ENCODE results near the gene TMCO2. TPM values are rescaled to one million over a fixed set of nuclear protein-coding genes. Genes with fewer than 3 reads are reported as not detected.

TMCO2 gene
- total RNA-seq, 2 experiments from 2014 or later, result not detected

GRCh38 chr1:40252601-40253000, 4.9 kb downstream of the TMCO2 start:
- ChIA-PET POLR2A (interaction anchor here (0.7 kb wide), 1 partner anchor 280 kb away, joined by 6 read pairs; no protein-coding TSS in a partner anchor), CTCF (ENCODE audit: unreplicated experiment) (no interaction called here)
- H3K9me2 ChIP-seq (ENCODE audit: insufficient read depth, low read length), result no peaks in the 10 kb centered on the region
- intact Hi-C loops (cut with micrococcal nuclease; ENCODE audit: unreplicated experiment), result no loop called here
- no peak for TF ChIP-seq EZH2phosphoT487 (IDR thresholded peaks at IDR 0.05; ENCODE audit: borderline replicate concordance, low read depth, low read length)
- TF ChIP-seq CTCF (conservative IDR thresholded peaks at IDR 0.05; ENCODE audit: low read length), result no peak
- no TSS peak for BruUV-seq (replicated peaks)
- no peak overlapping the region for H3K4me2 ChIP-seq (ENCODE audit: low read length)
- H4K20me1 ChIP-seq (ENCODE audit: insufficient read depth, low read length), result no peaks in the 10 kb centered on the region; the same call in 1 of the 2 replicates
- DNase-seq (ENCODE audit: low spot score), result no peak
- no peak overlapping the region for H3K27ac ChIP-seq (ENCODE audit: low read depth, low read length, poor library complexity, severe bottlenecking)
- no peak overlapping the region for H2AFZ ChIP-seq (ENCODE audit: low read length)
- peaks cover 15% of the 10 kb centered on the region for H3K4me1 ChIP-seq (ENCODE audit: insufficient read depth, low read length, poor library complexity, severe bottlenecking)
- no peaks in the 10 kb centered on the region for H3K9me3 ChIP-seq (ENCODE audit: low read length)
- 0 out of 2 replicates have a peak, but pooled peaks cover 4% of the 10 kb centered on the region for H3K36me3 ChIP-seq (ENCODE audit: insufficient read depth, low read length)
- no peak overlapping the region for H3K4me3 ChIP-seq (ENCODE audit: low read depth, low read length, poor library complexity, severe bottlenecking)
- peaks cover 20% of the 10 kb centered on the region for H3K79me2 ChIP-seq (ENCODE audit: insufficient read depth, low read depth, low read length)

GRCh38 chr1:40255231-40255630, 7.5 kb downstream of the TMCO2 start:
- BruUV-seq (replicated peaks), result no TSS peak
- CTCF ChIA-PET (ENCODE audit: unreplicated experiment), result no interaction called here

More at GRCh38 chr1:40255231-40255630, 7.5 kb downstream of the TMCO2 start:
- H2AFZ ChIP-seq (ENCODE audit: low read length), result no peak overlapping the region
- H3K79me2 ChIP-seq (ENCODE audit: insufficient read depth, low read depth, low read length), result peaks cover 40% of the 10 kb centered on the region
- TF ChIP-seq EZH2phosphoT487 (IDR thresholded peaks at IDR 0.05; ENCODE audit: borderline replicate concordance, low read depth, low read length) (no peak), CTCF (conservative IDR thresholded peaks at IDR 0.05; ENCODE audit: low read length) (no peak)
- no peak overlapping the region for H3K4me3 ChIP-seq (ENCODE audit: low read depth, low read length, poor library complexity, severe bottlenecking)
- no peak overlapping the region for H3K4me2 ChIP-seq (ENCODE audit: low read length)
- no peaks in the 10 kb centered on the region for H3K9me2 ChIP-seq (ENCODE audit: insufficient read depth, low read length)
- H3K9me3 ChIP-seq (ENCODE audit: low read length), result no peaks in the 10 kb centered on the region
- H4K20me1 ChIP-seq (ENCODE audit: insufficient read depth, low read length), result no peaks in the 10 kb centered on the region
- POLR2A ChIA-PET, result interaction anchor here (1.2 to 2.0 kb wide), 2 partner anchors 10 to 102 kb away, joined by 4 to 10 read pairs; no protein-coding TSS in a partner anchor
- H3K4me1 ChIP-seq (ENCODE audit: insufficient read depth, low read length, poor library complexity, severe bottlenecking), result peaks cover 22% of the 10 kb centered on the region
- DNase-seq (ENCODE audit: low spot score), result no peak
- no peak overlapping the region for H3K27ac ChIP-seq (ENCODE audit: low read depth, low read length, poor library complexity, severe bottlenecking)
- H3K36me3 ChIP-seq (ENCODE audit: insufficient read depth, low read length), result peaks cover 11% of the 10 kb centered on the region
- intact Hi-C loops (cut with micrococcal nuclease; ENCODE audit: unreplicated experiment), result no loop called here

Data from OCI-LY7 (cell line).